NK-92 treated with Interleukin-12 subunit alpha and Interleukin-12 subunit beta, amount 100 ng/mL, for 24 hours (cell line): ENCODE results near the gene TNFRSF6B.

Experiments used
- DNase-seq: peaks from one replicate; lab custom pipeline; 2025; lab: John Stamatoyannopoulos, UW

Gene TNFRSF6B

GRCh38 chr20:63697868-63698545 is 1.6 kb downstream of the TNFRSF6B start:
- DNase-seq: no peak

GRCh38 chr20:63698739-63699465 is 2.5 kb downstream of the TNFRSF6B start:
- DNase-seq: no peak

- DNase-seq: no peak
Observed at GRCh38 chr20:63699466-63700198, 3.2 kb downstream of the TNFRSF6B start.

GRCh38 chr20:63700199-63701050 is 4.0 kb downstream of the TNFRSF6B start:
- DNase-seq: no peak

GRCh38 chr20:63701051-63701328 is 4.5 kb downstream of the TNFRSF6B start:
- DNase-seq: no peak

- DNase-seq: no peak
Observed at GRCh38 chr20:63701329-63702035, 5.0 kb downstream of the TNFRSF6B start.

GRCh38 chr20:63702036-63702665 is 5.7 kb downstream of the TNFRSF6B start:
- DNase-seq: no peak

GRCh38 chr20:63702751-63703470 is 6.5 kb downstream of the TNFRSF6B start:
- DNase-seq: no peak

GRCh38 chr20:63703471-63703975 is 7.1 kb downstream of the TNFRSF6B start:
- no peak for DNase-seq

GRCh38 chr20:63703976-63704748 is 7.7 kb downstream of the TNFRSF6B start:
- no peak for DNase-seq

GRCh38 chr20:63704749-63705117 is 8.3 kb downstream of the TNFRSF6B start:
- no peak for DNase-seq

- DNase-seq: no peak
Observed at GRCh38 chr20:63705232-63706026, 9.0 kb downstream of the TNFRSF6B start.

- DNase-seq: no peak
Observed at GRCh38 chr20:63706027-63706695, 9.7 kb downstream of the TNFRSF6B start.

- no peak for DNase-seq
Observed at GRCh38 chr20:63706852-63707557, 10.6 kb downstream of the TNFRSF6B start.

GRCh38 chr20:63707558-63708300 is 11.3 kb downstream of the TNFRSF6B start, which contains the start of the genes ARFRP1 and ZGPAT:
TSS of gene ARFRP1 (minus strand) at chr20:63707976. CDS start at chr20:63707091, 885 bp downstream.
TSS of gene ZGPAT (plus strand) at chr20:63708039. CDS start at chr20:63708581, 542 bp downstream.
- DNase-seq: peak; percentile 80
